COLO829 (cell line): Measurements from ENCODE around the gene CSMD2.

ENCODE experiments used
- DNase-seq: peaks from one replicate; pipeline ENCODE4 v3.0.0; 2012; ENCODE audit warnings: low spot score

Gene CSMD2

DNA sequence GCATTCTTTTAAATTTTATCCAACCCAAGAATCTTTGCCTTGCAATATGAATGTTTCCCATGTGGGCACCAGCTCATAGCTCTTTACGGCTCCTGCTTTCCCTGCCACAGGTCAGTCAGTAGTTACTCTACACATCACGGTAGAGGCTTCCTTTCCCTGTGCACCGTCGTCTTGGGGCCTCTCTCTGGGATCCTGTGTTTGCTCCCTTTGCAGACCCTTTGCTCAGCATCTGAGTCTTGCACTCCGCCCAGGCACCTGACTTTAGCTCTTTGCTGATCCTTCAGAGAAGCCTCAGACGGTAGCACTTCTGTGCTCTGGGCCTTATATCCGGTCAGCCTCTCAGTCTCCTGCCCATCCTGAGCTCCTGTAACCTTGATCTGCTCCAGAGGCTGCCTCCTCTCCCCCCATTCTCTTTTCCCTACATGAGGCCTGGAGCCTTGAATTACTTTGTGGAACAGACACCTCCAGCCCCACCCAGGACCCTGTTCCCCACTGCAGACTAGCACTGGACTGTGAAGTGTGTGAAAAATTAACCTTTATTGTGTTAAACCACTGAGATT, 484.7 kb downstream of the CSMD2 start:
- no peak for DNase-seq

GRCh38 chr1:33670567-33670966, 494.5 kb downstream of the CSMD2 start:
- DNase-seq = no peak

DNA sequence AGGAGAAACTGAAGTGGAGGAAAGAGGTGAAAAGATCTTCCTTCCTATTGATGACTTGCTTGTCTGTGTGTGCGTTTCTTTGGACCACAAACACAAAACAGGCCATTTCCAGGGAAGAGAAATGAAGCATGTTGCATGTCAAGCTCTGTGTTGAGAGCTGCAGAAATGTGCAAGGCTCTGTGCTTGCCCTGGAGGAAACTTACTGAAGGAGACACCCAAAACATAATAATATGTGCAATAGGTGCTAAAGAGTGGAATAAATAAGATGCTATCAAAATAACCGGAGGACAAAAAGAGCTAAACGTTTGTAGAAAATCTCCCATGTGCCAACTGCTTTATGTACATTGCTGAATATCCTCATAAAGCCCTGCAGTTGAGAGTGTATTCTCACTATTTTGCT, 496.3 kb downstream of the CSMD2 start:
- DNase-seq = no peak

- DNase-seq = no peak
Observed at GRCh38 chr1:33667386-33668282, 497.4 kb downstream of the CSMD2 start.

DNA sequence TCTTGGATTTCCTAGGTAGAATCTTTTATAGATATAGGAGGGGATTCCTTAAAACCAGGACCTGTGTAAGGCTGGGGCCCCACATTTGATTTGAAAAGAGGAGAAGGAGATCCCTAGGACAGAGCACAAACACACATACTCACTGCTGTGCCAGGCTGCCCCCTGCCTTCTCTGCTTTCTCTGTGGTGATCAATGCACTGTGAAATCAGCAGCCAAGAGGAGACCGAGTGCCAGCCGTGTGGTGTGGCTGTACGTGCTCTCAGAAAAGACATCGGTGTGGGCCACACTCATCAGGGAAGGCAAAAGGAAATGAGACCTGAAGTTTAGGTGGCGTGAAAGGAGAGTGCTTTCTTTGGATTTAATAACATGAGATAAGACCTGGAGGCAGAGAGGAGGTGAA, 498.4 kb downstream of the CSMD2 start:
- no peak for DNase-seq

DNA sequence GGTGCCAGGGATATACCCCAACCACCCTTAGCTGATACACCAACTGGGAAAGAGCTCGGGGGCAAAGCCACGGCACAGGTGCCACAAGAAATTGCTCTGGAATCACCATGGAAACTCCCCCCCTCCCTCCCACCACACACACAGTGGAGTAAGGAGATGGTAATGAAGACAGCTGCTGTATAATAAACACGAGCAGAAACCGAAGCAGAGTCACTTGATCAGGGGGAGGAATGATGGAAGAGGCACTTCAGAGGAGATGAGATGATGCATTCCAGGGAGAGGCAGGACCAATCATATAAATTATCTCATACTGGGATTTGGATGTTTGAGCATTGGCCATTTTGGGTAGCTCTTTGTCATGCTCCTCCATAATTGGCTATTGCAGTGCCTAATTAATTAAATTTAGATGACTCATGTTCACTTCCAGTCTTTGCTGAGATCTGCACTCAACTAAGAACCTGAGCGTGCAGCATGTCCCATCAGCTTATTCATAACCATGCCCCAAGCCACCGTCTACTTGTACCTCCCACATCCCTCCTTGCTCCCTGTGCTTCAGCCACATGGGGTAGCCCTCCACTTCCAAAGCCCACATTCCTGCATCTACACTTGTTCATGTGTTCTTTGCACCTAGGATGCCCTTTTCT, 503.1 kb downstream of the CSMD2 start:
- DNase-seq = no peak

DNA sequence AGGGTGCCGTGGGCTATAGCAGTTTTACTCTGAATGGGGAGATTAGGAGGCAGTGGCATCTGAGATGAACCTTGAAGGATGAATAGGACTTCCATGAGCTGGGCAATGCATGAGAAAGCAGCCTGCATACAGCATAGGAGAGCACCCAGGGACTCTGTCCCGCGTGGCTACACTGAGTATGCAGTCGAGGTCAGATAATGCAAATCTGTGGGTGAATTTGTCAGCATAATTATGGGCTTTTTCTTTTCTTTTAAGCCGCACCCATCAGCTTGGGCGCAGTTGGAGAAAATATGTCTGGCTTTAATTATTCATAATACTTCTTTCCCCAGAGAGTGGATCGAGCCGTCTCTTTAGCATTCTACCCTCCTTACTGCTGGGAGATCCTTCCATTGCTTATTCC, 504.1 kb downstream of the CSMD2 start:
- DNase-seq = no peak

- no peak for DNase-seq
Observed at GRCh38 chr1:33660244-33660643, 504.8 kb downstream of the CSMD2 start.

DNA sequence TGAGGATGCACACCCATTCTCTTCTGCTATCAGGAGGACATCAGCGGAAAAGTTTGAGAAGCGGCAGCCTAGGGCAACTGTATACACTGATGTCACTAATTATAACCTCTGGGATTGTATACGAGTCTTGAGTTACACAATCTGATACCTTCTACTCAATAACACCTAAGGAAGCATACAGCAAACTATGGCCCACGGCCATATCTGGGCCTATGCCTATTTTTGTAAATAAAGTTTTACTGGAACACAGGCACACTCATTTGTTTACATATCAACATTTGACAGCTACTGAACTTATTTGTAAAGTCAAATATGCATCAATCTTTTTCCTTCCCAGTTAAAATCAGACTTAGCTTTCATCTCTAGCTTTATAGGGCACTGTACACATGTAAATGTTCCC, 505.4 kb downstream of the CSMD2 start:
- no peak for DNase-seq

DNA sequence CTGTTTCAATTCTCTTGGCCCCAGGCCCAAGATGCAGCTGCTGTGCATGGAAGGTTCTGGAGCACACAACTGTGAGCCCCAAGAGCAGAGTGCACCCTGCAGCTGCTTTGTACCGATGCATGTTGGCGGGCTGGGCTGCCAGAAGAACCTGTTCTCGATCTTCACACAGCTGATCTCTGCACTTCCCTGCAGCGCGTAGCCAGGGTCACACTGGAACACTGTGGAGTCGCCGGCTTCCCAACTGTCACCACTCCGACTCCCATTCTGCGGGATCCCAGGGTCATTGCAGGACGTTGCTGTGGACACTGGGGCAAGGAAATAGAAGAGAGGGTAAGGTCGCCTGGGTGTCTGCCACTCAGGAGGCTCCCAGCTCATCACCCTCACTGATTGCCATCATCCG, 507.2 kb downstream of the CSMD2 start:
- no peak for DNase-seq

DNA sequence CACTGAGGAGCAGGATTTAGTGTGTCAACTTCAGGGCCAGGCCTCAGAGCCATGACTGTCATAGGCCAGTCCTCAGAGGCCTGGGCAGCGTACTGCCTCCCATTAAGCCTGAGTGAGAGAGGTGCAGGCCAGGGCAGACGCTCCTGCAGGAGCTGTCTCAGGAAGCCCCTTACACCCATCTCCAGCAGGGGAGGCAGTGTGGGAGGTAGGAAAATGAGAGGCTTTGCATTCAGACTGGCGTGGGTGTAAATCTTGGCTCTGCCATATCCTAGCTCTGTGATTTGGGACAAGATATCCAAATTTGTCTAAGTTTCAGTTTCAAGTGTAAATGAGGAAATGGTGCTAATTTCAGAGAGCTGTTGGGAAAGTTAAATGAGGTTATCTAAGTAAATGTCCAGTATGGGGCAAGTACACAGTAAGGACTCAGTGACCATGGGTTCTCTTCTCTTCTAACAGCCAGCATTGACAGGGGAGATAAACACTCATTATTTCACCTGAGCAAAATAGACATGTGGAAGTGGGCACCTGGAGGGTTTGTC, 508.5 kb downstream of the CSMD2 start:
- no peak for DNase-seq

DNA sequence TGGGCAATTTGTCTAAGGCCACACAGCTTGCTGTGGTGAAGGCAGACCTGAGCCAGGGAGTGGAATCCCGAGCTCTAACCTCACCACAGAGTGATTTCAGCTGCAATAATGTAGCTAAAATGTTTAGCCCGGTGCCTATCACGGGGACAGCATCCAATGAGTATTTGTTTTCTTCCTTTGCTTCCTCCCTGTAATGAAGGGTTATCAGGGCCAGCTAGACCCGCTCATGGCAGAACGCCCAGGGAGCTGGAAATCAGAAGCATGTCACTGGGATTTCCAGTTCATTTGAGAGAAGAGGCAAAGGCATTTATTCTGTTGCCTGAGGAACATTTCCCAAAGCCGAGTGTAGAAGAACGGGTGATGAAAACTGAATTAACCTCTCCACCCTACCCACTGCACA, 509.5 kb downstream of the CSMD2 start:
- no peak for DNase-seq

- no peak for DNase-seq
Observed at GRCh38 chr1:33654267-33654834, 510.7 kb downstream of the CSMD2 start.

DNA sequence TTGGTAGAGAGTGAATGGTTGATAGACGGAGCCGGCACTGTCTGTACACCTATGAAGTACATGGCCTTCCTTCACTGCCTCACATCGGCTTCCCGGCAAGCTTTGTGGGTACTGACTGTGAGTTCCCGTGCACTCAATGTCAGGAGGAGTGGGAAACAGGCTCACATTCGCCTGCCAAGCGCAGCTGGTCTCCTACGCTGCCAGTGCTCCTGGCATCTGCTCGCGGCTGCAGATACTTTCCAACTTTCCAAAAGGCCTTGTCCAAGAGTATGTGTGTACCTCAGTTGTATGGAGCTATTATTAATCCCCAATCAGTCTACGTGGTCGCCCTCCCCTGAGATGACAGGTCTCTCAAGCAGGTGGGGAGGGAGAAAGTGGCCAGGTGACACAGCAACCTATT, 511.8 kb downstream of the CSMD2 start:
- no peak for DNase-seq

- no peak for DNase-seq
Observed at GRCh38 chr1:33650708-33651107, 514.3 kb downstream of the CSMD2 start.

DNA sequence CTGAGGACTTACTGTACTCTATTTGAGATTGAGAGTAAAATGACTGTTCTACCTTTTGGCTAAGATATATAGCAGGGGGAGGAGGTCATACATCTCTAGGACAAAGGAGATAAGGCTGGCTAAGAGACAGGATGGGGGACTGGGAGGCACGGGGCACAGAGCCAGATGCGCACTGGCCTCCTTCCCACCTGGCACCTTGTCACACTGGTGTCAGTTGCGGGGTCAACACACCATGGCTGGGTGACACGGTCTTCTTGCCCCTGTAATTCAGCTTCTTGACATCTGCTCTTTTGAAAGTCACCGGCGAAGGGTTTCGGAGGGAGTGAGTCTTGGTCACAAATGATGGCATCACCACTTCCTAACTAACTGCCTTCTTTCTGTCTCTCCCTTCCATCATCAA, 515.3 kb downstream of the CSMD2 start:
- no peak for DNase-seq

GRCh38 chr1:33643216-33643615, 521.8 kb downstream of the CSMD2 start:
- DNase-seq = no peak

DNA sequence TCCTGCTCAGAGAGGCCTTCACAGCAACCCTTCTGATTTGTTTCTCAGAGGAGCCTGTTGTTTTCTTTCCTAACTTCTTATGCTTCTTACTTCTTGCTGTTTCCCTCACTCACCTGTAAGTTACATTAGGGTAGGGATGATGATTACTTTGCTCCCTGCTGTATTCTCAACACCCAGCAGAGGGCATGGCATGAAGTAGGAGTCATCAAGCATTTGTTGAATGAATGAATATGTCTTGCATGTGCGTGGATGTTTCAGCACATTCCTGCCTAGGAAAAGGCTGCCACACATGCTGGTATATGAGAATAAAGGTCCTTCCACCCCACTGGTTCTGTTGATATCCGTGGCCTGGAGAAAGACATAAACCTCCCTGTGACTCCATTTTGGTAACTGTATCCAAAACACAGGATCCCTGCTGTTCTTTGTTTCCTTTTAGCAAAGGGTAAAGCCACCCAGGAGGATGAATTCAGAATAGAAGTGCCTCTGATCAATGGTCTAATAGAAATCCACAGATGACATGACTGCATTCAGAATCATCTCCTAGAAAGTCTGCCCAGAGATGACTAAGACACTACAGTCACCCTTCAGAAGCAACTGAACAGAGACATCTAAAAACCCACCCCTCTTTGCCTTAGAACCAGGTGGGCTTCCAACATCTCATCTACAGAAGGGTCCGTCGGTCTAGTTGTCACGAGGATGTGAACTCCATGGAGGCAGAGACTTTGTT, 523.8 kb downstream of the CSMD2 start:
- DNase-seq = peak; percentile 36

DNA sequence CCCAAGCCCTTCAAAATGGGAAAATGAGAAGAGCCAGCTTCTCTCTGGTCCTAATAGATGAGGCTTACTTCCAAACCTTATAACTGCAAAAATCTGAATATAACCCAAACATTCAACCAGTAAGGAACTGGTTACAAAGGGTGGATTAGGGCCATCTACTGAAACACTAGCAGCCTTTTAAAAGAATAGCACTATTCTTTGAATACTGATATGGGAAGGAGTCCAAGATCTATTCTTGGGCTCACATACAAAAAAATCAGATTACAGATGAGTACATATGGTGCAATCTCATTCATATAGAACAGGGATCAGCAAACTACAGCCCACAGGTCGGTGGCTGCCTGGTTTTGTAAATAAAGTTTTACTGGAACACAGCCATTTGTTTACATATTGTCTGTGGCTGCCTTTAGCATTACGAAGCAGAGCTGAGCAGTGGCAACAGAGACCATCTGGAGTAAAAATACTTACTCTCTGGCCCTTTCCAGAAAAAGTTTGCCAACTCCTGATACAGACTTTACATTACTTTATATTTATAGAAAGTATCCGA, 524.8 kb downstream of the CSMD2 start:
- peak; percentile 66 for DNase-seq

GRCh38 chr1:33637846-33638440, 527.1 kb downstream of the CSMD2 start:
- DNase-seq = no peak

GRCh38 chr1:33636209-33636608, 528.8 kb downstream of the CSMD2 start:
- DNase-seq = no peak
